ENCODE results near the gene PRDM16. TPM values are rescaled to one million over a fixed set of nuclear protein-coding genes. Genes with fewer than 3 reads are reported as not detected.

PRDM16 gene
- total and polyA plus RNA-seq, 2 of the 4 experiments (the other 2 are of a cell fraction) = 0.02 TPM; not detected in 1

DNA sequence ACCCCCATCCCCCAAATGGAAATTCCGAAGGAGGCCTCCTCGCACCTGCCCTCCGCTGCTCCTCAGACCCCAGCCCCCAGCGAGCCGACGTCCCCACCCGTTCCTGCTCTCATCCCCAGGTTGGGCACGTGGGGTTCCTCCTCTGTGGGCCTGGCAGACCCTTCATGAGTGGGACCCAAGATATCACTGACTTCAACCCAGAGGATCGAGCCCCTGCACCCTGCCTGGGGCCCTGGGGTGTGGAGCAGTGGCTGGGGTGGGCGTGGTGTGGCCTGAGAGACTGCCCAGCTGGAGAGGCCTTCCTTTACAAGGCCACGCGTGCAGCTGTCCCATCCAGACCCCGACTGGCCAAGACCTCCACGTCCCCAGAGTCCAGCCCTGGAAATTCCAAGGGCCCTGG is 367.9 kb downstream of the PRDM16 start:
- no peak overlapping the region for H3K27ac ChIP-seq (ENCODE audit: insufficient read depth, low read length)
- H3K9ac ChIP-seq (ENCODE audit: low read depth, low read length) = no peak overlapping the region
- 0 out of 2 replicates have a peak, but pooled peaks cover 2% of the 10 kb centered on the region for H3K9me3 ChIP-seq (ENCODE audit: control insufficient read depth, insufficient read depth, low read length)
- ATAC-seq (ENCODE audit: low read depth) (no peak), DNase-seq (no peak)
- H3K27me3 ChIP-seq (ENCODE audit: control insufficient read depth, insufficient read depth, low read length) = peaks cover 16% of the 10 kb centered on the region
- H3K23ac ChIP-seq (ENCODE audit: low read depth, low read length) = no peak overlapping the region
- no peak overlapping the region for H3K56ac ChIP-seq (ENCODE audit: extremely low read depth, insufficient read depth, low read length)
- no peak overlapping the region for H2AK9ac ChIP-seq (replicated peaks; ENCODE audit: low read depth, low read length, poor library complexity)
- no peaks in the 10 kb centered on the region for H4K20me1 ChIP-seq (ENCODE audit: insufficient read depth, low read length)
- 75% methylated on average over 4 of the region's 14 CpGs; no CpG with 5 or more reads in 1 of the 2 experiments for WGBS, 2 experiments (ENCODE audit: extremely low coverage in 2 of 2, insufficient read length in 1 of 2)
- in situ Hi-C loops (cut with MboI; ENCODE audit: low sequenced_read_pairs) = no loop called here
- no TSS peak for BruUV-seq (replicated peaks)
- no peak overlapping the region for H2AK5ac ChIP-seq (ENCODE audit: low read depth, low read length)
- H2BK15ac ChIP-seq (ENCODE audit: low read depth, low read length) = no peak overlapping the region
- intact Hi-C loops (cut with micrococcal nuclease) = no loop called here
- H3K4ac ChIP-seq (ENCODE audit: low read depth, low read length) = no peak overlapping the region
- H4K5ac ChIP-seq (ENCODE audit: low read depth, low read length) = no peak overlapping the region
- H2BK20ac ChIP-seq (ENCODE audit: low read depth, low read length) = no peak overlapping the region
- POLR2A ChIA-PET (ENCODE audit: unreplicated experiment) = no interaction called here
- H4K8ac ChIP-seq (ENCODE audit: low read depth in 2 of 2, low read length in 2 of 2) = no peak overlapping the region
- H3K18ac ChIP-seq (ENCODE audit: low read depth, low read length) = no peak overlapping the region
- no peaks in the 10 kb centered on the region for H3K4me1 ChIP-seq (ENCODE audit: control insufficient read depth, insufficient read depth, low read length)
- H2BK5ac ChIP-seq (ENCODE audit: low read depth, low read length, poor library complexity, severe bottlenecking) = no peak overlapping the region
- H3K36me3 ChIP-seq (ENCODE audit: control insufficient read depth, insufficient read depth, low read length) = no peaks in the 10 kb centered on the region
- no peaks in the 10 kb centered on the region for H3K79me1 ChIP-seq (ENCODE audit: low read depth in 1 of 2, low read length in 2 of 2)
- no peak overlapping the region for H3K14ac ChIP-seq (replicated peaks; ENCODE audit: low read depth, low read length)
- H4K91ac ChIP-seq (ENCODE audit: insufficient read depth, low read depth, low read length) = no peak overlapping the region
- H2AFZ ChIP-seq (replicated peaks; ENCODE audit: low read length, poor library complexity) = no peak overlapping the region
- TF ChIP-seq RAD21 (IDR thresholded peaks at IDR 0.05; ENCODE audit: low read length) (no peak), MAFK (IDR thresholded peaks at IDR 0.05; ENCODE audit: low read depth, low read length) (no peak), CHD1 (IDR thresholded peaks at IDR 0.05; ENCODE audit: low read depth, low read length) (no peak), MAZ (IDR thresholded peaks at IDR 0.05; ENCODE audit: borderline replicate concordance, low read depth, low read length) (no peak), POLR2A (IDR thresholded peaks at IDR 0.05; ENCODE audit: low read depth, low read length) (no peak)
- TF ChIP-seq, protein P1, sequence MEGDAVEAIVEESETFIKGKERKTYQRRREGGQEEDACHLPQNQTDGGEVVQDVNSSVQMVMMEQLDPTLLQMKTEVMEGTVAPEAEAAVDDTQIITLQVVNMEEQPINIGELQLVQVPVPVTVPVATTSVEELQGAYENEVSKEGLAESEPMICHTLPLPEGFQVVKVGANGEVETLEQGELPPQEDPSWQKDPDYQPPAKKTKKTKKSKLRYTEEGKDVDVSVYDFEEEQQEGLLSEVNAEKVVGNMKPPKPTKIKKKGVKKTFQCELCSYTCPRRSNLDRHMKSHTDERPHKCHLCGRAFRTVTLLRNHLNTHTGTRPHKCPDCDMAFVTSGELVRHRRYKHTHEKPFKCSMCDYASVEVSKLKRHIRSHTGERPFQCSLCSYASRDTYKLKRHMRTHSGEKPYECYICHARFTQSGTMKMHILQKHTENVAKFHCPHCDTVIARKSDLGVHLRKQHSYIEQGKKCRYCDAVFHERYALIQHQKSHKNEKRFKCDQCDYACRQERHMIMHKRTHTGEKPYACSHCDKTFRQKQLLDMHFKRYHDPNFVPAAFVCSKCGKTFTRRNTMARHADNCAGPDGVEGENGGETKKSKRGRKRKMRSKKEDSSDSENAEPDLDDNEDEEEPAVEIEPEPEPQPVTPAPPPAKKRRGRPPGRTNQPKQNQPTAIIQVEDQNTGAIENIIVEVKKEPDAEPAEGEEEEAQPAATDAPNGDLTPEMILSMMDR (conservative IDR thresholded peaks at IDR 0.05; ENCODE audit: low read depth, low read length) = no peak
- H3K9me1 ChIP-seq (ENCODE audit: insufficient read depth, low read length) = no peaks in the 10 kb centered on the region
- dilution Hi-C loops (cut with HindIII; ENCODE audit: low sequenced_read_pairs, unreplicated experiment) = no loop called here
- no peak overlapping the region for H3K4me2 ChIP-seq (ENCODE audit: low read depth, low read length)
- H2BK120ac ChIP-seq (ENCODE audit: low read depth, low read length) = no peak overlapping the region
- no peak overlapping the region for H3K4me3 ChIP-seq (ENCODE audit: insufficient read depth, low read depth, low read length)
- CTCF ChIA-PET = no interaction called here
